A549 treated with dexamethasone at 1 μM for 4 hours (cell line): ENCODE measurements around the gene KPTN. TPM values are rescaled to one million over a fixed set of nuclear protein-coding genes. Genes with fewer than 3 reads are reported as not detected.

Experiments used
- total RNA-seq: library from RNA; stranded (reverse); fragments of 200-300 nt; extraction: Qiagen RNA extraction; gene quantifications from 5 replicates; pipeline ENCODE4 v1.2.3, GENCODE V29; 2022

KPTN gene
- total RNA-seq = 15.3 to 24.0 TPM (median 19.6 TPM) in 5 replicates

DNA sequence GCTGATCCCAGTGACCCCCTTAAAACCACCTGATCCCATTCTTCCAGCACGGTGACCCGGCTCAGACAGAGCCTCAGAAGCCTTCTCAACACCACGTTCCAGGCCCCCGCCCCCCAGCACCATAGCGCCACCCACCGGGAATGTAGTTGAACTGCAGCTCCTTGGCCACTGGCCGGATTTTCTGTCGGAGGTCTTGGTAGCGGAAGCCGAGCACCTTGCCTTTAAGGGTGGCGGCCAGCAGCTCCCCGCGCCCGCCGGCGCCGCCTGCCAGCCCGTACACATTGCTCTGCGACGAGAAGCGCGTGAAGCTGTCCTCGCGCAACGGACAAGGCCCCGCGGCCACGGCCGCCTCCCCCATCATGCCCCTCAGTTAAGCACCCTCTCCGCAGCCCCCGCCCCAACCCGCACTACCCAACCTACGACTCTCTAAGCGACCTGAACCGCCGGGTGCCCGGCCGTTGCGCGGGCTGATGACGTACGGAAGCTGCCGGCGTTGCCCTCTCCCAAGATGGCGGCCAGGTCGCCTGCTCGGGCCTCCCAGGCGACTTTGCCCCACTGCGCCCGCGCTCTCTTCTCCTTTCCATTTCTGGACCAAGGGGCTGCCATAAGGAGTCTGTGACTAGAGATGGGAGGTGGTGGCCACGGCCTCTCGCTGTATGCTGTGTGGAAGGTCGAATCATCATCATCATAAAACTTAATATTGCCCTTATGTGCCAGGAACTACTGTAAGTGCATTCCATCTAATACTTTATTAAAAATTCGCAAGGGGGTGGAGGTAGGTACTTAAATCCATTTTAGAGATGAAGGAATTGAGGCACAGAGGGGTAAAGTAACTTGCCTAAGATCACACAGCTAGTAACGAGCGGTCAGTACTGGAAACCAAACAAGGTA is at the start of gene KPTN:
TSS of gene KPTN (minus strand) at position 420 of the 891 bp plus-strand sequence. CDS start at position 361, 59 bp downstream.

DNA sequence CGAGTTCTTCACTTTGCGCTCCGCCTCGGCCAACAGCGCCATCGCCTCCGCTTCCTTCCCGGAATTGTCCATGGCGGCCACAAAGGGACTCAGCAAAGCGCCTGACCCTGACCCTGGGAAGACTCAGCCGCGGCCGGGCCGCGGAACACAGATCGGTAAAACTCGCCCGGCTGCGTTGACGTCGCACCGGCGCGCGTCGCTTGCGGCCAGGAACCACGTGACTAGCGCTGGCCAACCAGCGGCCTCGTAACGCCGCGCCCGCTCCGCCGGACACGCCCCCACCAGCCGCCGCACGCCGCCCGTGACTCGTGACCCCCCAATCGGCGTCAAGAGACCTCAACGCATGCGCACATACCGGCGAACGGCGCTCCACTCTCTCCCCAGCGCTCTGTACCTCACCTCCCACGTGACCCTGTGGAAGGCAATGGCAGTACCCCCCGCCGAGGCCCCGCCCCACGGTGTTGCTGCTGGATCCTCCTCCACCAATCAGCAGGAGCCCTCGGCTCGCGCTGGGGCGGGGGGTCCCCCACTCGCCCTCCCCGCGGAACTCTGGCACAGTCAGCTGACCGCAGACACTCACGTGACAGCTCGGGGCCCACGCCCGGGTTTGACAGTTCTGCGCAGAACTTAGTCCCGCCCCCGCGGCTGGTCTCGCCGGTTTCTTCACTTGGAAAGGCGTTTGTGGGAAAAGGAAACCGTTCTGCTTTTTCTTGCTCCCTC is 31.0 kb upstream of the KPTN start, which contains the start of gene NAPA:
TSS of gene NAPA (minus strand) at position 195 of the 720 bp plus-strand sequence. CDS start at position 72, 123 bp downstream.

DNA sequence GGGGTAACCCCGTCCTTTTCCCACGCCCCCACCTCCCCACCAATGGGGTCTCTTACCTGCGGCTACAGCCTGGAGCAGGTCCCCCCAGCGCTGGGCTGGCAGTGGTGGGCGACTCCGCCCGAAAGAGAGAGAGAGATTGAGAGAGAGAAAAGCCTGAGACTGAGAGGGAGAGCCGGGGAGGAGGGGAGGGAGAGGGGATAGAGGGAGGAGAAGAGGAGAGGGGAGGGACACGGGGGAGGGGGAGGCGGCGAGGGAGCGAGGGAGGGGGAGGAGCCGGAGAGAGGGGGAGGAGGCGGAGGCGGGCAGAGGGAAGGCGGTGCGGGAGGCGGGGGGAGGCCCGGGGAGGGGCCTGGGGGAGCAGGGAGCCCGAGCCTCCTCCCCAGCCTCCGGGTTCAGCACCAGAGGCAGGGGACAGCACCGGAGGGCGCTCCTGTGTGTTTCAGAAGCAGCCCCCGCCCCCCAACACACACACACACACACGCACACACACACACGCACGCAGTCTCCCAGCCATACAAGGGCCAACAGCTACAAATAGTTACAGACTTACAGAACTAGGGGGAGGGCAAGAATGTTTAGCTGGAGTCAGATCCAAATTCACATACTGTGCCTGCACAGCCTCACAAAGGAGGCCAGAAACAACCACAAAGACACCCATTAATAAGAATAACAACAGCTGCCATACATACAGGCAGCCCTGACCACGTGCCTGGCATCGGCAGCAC is 12.1 kb downstream of the KPTN start, which contains the start of gene SLC8A2:
TSS of gene SLC8A2 (minus strand) at position 161 of the 725 bp plus-strand sequence. CDS start 5,490 bp downstream, outside the sequence.

Other genes starting within 250 kb of the KPTN start
- 20.8 to 26.5 TPM (median 25.4 TPM) in 5 replicates for gene CCDC9, start 227.7 kb downstream of the KPTN start, total RNA-seq
- gene INAFM1, start 209.3 kb downstream of the KPTN start, total RNA-seq = 4.7 to 9.6 TPM (median 8.9 TPM) in 5 replicates
- 1.2 to 3.3 TPM (median 2.4 TPM) in 5 replicates for gene C5AR1, start 174.4 kb downstream of the KPTN start, total RNA-seq
- 7.0 to 13.8 TPM (median 11.3 TPM) in 5 replicates for gene C5AR2, start 152.0 kb downstream of the KPTN start, total RNA-seq
- 22.0 to 39.5 TPM (median 37.5 TPM) in 5 replicates for gene DHX34, start 134.9 kb downstream of the KPTN start, total RNA-seq
- gene MEIS3, start 64.7 kb downstream of the KPTN start, total RNA-seq = 32.1 to 48.0 TPM (median 41.6 TPM) in 5 replicates
- gene SLC8A2, start 12.3 kb downstream of the KPTN start, total RNA-seq = 0.24 to 0.58 TPM (median 0.37 TPM) in 5 replicates
- gene NAPA, start 30.8 kb upstream of the KPTN start, total RNA-seq = 85.9 to 107 TPM (median 96.2 TPM) in 5 replicates
- gene ZNF541, start 88.9 kb upstream of the KPTN start, total RNA-seq = 0.02 to 0.05 TPM (median 0.04 TPM) in 3 of 5 replicates, not detected in the others
- 9.8 to 20.5 TPM (median 17.0 TPM) in 5 replicates for gene BICRA, start 124.9 kb upstream of the KPTN start, total RNA-seq
- gene EHD2, start 229.2 kb upstream of the KPTN start, total RNA-seq = 104 to 181 TPM (median 172 TPM) in 5 replicates